ENCODE results near the gene FLAD1. TPM values are rescaled to one million over a fixed set of nuclear protein-coding genes. Genes with fewer than 3 reads are reported as not detected.

The FLAD1 gene
- total and polyA plus RNA-seq, 2 of the 8 experiments (the other 6 are each of a cell fraction or from before 2014, with no cell fraction given) = 104 to 143 TPM

GRCh38 chr1:155017041-155017945, 34.1 kb downstream of the FLAD1 start (continued):
- TF ChIP-seq ATF2 (IDR thresholded peaks at IDR 0.05; ENCODE audit: low read length) (no peak), JUN (IDR thresholded peaks at IDR 0.05; ENCODE audit: low read depth, low read length) (no peak), JUND (IDR thresholded peaks at IDR 0.05; ENCODE audit: low read length) (peak; percentile 68; the same call in 1 of the 2 replicates), HDAC6 (IDR thresholded peaks at IDR 0.05; ENCODE audit: low read depth, low read length) (no peak), EP300 (IDR thresholded peaks at IDR 0.05; ENCODE audit: borderline replicate concordance in 1 of 2, low read depth in 2 of 2, low read length in 2 of 2) (peak in 1 of 2 experiments; percentile 78; a peak in 2 of 3 replicates)

Data from H1 (cell line).